HG02610 (cell line): ENCODE results near the gene MAP4.
"Not testable (repeated sequence)": the region's sequence is repeated elsewhere in the genome, so short reads cannot be mapped to it uniquely, and the experiment has no call there.

Source experiments
- ATAC-seq: cut with Tn5 transposase; IDR thresholded peaks from one replicate; pipeline ENCODE4 v1.9.1; 2021; ENCODE audit warnings: mild to moderate bottlenecking, moderate library complexity; ENCODE audit not compliant: unreplicated experiment

MAP4 gene

GRCh38 chr3:47847260-47847659 is 169.0 kb downstream of the MAP4 start:
- ATAC-seq = no peak

- no peak for ATAC-seq
Measured at GRCh38 chr3:47846880-47847248, 169.4 kb downstream of the MAP4 start.

DNA sequence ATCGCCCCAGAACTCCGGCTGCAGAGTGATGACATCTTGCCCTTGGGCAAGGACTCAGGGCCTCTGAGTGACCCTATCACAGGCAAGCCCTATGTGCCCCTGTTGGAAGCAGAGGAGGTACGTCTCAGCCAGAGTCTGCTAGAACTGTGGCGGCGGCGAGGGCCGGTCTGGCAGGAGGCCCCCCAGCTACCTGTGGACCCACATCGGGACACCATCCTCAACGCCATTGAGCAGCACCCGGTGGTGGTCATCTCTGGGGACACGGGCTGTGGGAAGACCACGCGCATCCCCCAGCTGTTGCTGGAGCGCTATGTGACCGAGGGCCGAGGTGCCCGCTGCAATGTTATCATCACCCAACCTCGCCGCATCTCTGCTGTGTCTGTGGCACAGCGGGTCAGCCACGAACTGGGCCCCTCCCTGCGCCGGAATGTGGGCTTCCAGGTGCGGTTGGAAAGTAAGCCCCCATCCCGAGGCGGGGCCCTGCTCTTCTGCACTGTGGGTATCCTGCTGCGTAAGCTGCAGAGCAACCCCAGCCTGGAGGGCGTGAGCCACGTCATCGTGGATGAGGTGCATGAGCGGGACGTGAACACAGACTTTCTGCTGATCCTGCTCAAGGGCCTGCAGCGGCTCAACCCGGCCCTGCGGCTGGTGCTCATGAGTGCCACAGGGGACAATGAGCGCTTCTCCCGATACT is 169.9 kb downstream of the MAP4 start:
- no peak for ATAC-seq

- no peak for ATAC-seq
Measured at GRCh38 chr3:47841786-47842349, 174.3 kb downstream of the MAP4 start.

- no peak for ATAC-seq
Measured at GRCh38 chr3:47838503-47838902, 177.7 kb downstream of the MAP4 start.

- ATAC-seq = no peak
Measured at GRCh38 chr3:47836986-47837385, 179.2 kb downstream of the MAP4 start.

DNA sequence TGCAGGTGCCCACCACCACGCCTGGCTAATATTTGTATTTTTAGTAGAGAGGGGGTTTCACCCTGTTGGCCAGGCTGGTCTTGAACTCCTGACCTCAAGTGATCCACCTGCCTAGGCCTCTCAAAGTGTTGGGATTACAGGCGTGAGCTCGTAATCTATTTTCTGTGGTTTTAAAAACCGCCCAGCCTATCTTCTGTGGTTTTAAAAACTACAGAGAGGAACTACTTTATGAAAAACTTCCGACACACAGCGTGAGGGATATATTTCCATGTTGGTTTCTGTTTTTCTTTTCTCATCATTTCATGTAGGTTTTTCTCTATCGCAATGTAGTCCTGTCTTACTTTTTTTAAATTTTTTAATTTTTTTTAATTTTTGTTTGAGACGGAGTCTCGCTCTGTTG is 186.7 kb downstream of the MAP4 start:
- ATAC-seq = not testable (repeated sequence)

- no peak for ATAC-seq
Measured at GRCh38 chr3:47825590-47825989, 190.6 kb downstream of the MAP4 start.

- ATAC-seq = peak; percentile 94
Measured at GRCh38 chr3:47824541-47825473, 191.4 kb downstream of the MAP4 start.

DNA sequence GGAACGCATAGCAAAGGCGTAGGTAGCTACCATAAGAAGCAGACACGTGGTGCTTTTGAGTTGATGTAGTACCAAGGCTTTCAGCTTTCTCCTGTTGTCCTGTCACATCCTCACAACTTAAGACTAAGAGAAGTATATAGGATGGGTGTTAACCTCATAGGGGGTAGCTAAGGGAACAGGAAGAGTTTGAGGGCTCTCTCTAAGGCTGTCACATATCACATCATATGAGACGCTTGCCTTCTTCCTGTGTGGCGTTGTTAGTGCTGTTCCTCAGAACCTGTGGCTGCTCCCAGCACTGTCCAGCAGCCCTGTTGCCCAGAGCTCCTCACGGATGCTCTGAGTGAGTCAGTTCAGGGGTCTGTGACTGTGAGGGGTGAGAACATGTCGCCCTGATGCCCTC is 198.6 kb downstream of the MAP4 start:
- ATAC-seq = no peak

DNA sequence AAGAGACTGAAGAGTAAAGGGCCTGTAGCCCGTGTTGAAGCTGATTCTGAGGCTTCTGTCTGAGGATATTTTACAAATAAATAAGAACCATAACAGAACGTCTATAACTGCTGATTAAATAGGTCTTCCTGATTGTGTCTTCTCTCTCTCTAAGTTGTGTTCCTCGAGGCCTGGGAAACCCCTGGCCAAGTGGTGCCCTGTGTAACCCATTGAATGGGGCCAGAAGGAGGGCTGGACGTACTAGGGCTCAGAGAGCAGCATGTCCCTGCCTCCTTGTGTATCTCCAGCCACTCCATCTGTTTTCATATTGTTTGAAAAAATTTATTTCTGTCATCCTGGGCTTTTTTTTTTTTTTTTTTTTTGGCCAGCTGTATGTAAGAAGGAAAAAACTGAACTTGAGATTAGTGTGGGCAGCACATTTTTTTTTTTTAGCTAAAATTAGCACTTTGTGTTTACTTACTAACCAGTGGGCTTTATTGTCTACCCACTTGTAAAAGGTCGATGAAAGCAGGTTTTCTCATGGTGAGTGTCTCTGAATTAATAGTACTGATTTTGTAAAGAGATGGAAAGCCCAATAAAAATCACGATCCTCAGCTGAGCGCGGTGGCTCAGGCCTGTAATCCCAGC is 202.6 kb downstream of the MAP4 start:
- no peak for ATAC-seq

GRCh38 chr3:47804577-47804976 is 211.6 kb downstream of the MAP4 start:
- no peak for ATAC-seq

- no peak for ATAC-seq
Measured at GRCh38 chr3:47803480-47804025, 212.7 kb downstream of the MAP4 start.

DNA sequence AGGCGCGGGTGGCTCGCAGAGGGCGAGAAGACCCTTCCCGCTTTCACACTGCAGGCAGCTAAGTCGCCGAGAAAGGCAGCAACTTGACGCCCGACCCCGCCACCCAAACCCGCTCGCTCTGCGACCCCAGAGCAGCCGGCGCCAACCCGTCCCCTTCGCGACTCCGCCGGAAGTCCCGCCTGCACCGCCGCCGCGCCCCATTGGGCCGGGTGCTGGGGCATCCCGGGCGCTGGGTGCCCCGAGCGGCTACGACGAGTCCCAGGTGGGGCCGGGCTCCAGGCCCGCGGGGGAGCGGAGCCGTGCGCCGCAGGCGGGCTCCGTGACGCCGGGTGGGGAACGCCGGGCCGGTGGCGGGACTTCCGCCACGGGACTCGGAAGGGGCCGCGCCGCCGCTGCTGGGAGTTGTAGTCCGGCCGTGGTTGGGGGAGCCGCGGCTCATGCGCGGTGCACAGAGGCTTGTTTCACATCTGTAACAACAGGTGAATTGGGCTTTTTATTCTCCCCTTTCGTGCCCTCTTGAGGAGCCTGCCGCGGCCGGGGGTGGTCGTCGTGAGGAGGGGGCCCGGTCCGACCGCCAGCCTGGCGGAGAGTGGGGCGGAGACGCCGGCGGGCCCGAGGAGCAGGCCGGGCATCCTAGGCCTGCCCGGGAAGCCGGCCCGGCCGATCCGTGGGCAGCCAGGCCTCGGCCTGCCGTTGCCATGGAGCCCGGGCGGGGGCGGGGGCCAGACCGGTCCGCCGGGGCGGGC is 213.3 kb downstream of the MAP4 start, which contains the start of gene DHX30:
Gene DHX30, plus strand, starts transcription at position 405 of the 746 bp plus-strand sequence. CDS start 7,546 bp downstream, outside the sequence.
- peak; percentile 88 for ATAC-seq
